Lower lobe of right lung (tissue), 2 donors: Measurements from ENCODE around the gene DAAM1. TPM values are rescaled to one million over a fixed set of nuclear protein-coding genes. Genes with fewer than 3 reads are reported as not detected.

Source experiments
- ATAC-seq, 2 donors: fragments of 200-7000 bp; cut with Tn5 transposase; one replicate each; pipeline ENCODE4 v1.9.1; 2020 to 2022; ENCODE audit warnings: mild to moderate bottlenecking in 2 of 2, moderate library complexity in 2 of 2
- DNase-seq: peaks from one replicate; pipeline ENCODE4 v3.0.0-alpha.2; 2020
- H3K27ac ChIP-seq: fragments of 200-600 bp; one replicate; pipeline ENCODE4 v1.8.0; 2022
- H3K27me3 ChIP-seq: fragments of 200-600 bp; one replicate; pipeline ENCODE4 v1.8.0; 2022; ENCODE audit warnings: low read depth
- H3K36me3 ChIP-seq: fragments of 200-600 bp; one replicate; pipeline ENCODE4 v1.8.0; 2022; ENCODE audit warnings: mild to moderate bottlenecking
- H3K4me1 ChIP-seq: fragments of 200-600 bp; one replicate; pipeline ENCODE4 v1.8.0; 2022
- H3K4me3 ChIP-seq: fragments of 200-600 bp; one replicate; pipeline ENCODE4 v1.8.0; 2022; ENCODE audit warnings: mild to moderate bottlenecking
- H3K9me3 ChIP-seq: fragments of 200-600 bp; one replicate; pipeline ENCODE4 v1.8.0; 2022
- CTCF ChIP-seq: fragments of 200-600 bp; IDR thresholded peaks from one replicate; pipeline ENCODE4 v1.8.0; 2022; ENCODE audit warnings: antibody characterized with exemption, mild to moderate bottlenecking
- intact Hi-C: fragments of 100-400 bp; cut with DNase I; formaldehyde crosslinking; loops from one replicate; pipeline ENCODE4 v1.11.0; 2022
- total RNA-seq: library from RNA; stranded (reverse); fragmentation: NEBNext Ultra II Directional; extraction: Animal tissue kit (Norgen Biotek cat#: 25700); gene quantifications from one replicate; pipeline ENCODE4 v1.2.1, GENCODE V29; 2021
- donor health status: DM: no; HTN: yes; CAD: no; lungs with severe emphysema.

The DAAM1 gene
- total RNA-seq, 1 donor from 2014 or later, result 46.7 TPM

DNA sequence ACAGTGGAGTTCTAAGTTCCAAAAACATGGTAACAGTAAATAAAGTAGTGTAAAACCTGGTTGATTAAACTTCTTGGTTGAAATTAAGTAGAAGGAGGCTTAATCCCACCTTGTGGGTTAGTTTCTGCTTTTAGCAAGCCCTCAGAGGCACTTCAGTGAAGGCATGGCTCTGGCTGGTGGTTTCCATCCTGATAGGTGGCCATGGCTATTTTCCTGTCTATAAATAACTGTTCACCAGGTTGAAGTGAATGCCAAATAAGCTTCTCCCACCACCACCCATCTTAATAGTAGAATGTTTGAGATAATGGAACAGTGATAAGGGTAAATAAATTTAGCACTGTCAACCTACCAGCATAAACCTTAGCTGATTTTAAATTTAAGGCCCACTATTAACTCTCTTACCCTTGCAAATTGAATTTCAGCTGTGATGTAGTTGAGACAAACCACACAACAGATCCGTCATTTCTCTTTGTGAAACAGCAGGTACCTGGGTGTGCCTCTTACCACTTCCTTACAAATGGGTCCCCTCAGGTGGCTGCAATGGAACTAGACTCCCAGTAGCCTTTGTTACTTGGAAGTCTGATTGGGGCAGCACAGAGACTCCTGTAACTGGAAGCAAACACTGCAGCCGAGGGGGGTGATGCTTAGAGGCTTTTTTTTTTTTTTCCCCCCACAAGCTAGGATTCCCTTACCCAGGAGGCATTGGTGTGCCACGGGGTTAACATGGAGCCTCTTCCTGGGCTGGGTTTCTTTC lies 41.4 kb downstream of the DAAM1 start:
- ATAC-seq (no peak), DNase-seq (no peak)
- intact Hi-C loops, result no loop called here
- Histone ChIP-seq H3K9me3 (no peaks in the 10 kb centered on the region), H3K27ac (no peak overlapping the region), H3K4me3 (no peak overlapping the region), H3K27me3 (no peaks in the 10 kb centered on the region), H3K36me3 (no peaks in the 10 kb centered on the region), H3K4me1 (peaks cover 15% of the 10 kb centered on the region)
- TF ChIP-seq CTCF, result no peak

DNA sequence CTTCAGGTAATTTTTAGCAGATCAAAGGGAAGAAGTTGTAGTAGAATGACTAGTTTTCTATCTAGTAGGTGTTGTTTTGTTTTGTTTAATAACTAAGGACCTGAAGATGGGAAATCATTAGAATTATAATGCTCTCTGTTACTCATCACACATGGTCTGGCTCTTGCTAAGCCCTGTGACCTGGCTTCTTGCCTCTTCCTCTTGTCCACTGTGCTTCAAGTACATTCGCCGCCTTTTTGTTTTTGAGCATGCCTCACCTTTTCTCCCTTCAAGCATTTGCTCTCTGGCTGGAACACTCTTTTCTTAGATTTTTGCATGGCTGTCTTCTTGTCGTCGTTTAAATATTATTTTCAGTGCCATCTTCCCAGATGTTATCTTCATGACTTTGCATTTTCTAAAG lies 47.7 kb downstream of the DAAM1 start:
- ATAC-seq, result no peak
- DNase-seq, result no peak
- Histone ChIP-seq H3K9me3 (no peaks in the 10 kb centered on the region), H3K4me3 (no peak overlapping the region), H3K36me3 (no peaks in the 10 kb centered on the region), H3K27me3 (no peaks in the 10 kb centered on the region), H3K4me1 (peaks cover 5% of the 10 kb centered on the region), H3K27ac (no peak overlapping the region)
- intact Hi-C loops, result no loop called here
- TF ChIP-seq CTCF, result no peak

- intact Hi-C loops, result no loop called here
- DNase-seq, result no peak
- no peaks in the 10 kb centered on the region for H3K27me3 ChIP-seq
- no peak for ATAC-seq
- no peak overlapping the region for H3K27ac ChIP-seq
- H3K4me1 ChIP-seq, result peaks cover 5% of the 10 kb centered on the region
- H3K9me3 ChIP-seq, result no peaks in the 10 kb centered on the region
- no peak overlapping the region for H3K4me3 ChIP-seq
- no peaks in the 10 kb centered on the region for H3K36me3 ChIP-seq
- no peak for TF ChIP-seq CTCF
These were observed 49.7 kb downstream of the DAAM1 start for GRCh38 chr14:59238216-59238615.

GRCh38 chr14:59239022-59239421 lies 50.6 kb downstream of the DAAM1 start:
- Histone ChIP-seq H3K36me3 (no peaks in the 10 kb centered on the region), H3K27ac (no peak overlapping the region), H3K27me3 (no peaks in the 10 kb centered on the region), H3K4me1 (peaks cover 5% of the 10 kb centered on the region), H3K9me3 (no peaks in the 10 kb centered on the region), H3K4me3 (no peak overlapping the region)
- DNase-seq (no peak), ATAC-seq (no peak)
- no peak for TF ChIP-seq CTCF
- intact Hi-C loops, result no loop called here

GRCh38 chr14:59240356-59240755 lies 51.9 kb downstream of the DAAM1 start:
- intact Hi-C loops, result no loop called here
- Histone ChIP-seq H3K4me1 (peaks cover 5% of the 10 kb centered on the region), H3K4me3 (no peak overlapping the region), H3K36me3 (no peaks in the 10 kb centered on the region), H3K9me3 (no peaks in the 10 kb centered on the region), H3K27me3 (no peaks in the 10 kb centered on the region), H3K27ac (no peak overlapping the region)
- TF ChIP-seq CTCF, result no peak
- DNase-seq (no peak), ATAC-seq (no peak)
